ENCODE measurements around the gene TANK.

Gene TANK

GRCh38 chr2:161217597-161218185, 57.5 kb downstream of the TANK start:
- DNase-seq (ENCODE audit: low read depth), result no peak
- TF ChIP-seq, protein P1, sequence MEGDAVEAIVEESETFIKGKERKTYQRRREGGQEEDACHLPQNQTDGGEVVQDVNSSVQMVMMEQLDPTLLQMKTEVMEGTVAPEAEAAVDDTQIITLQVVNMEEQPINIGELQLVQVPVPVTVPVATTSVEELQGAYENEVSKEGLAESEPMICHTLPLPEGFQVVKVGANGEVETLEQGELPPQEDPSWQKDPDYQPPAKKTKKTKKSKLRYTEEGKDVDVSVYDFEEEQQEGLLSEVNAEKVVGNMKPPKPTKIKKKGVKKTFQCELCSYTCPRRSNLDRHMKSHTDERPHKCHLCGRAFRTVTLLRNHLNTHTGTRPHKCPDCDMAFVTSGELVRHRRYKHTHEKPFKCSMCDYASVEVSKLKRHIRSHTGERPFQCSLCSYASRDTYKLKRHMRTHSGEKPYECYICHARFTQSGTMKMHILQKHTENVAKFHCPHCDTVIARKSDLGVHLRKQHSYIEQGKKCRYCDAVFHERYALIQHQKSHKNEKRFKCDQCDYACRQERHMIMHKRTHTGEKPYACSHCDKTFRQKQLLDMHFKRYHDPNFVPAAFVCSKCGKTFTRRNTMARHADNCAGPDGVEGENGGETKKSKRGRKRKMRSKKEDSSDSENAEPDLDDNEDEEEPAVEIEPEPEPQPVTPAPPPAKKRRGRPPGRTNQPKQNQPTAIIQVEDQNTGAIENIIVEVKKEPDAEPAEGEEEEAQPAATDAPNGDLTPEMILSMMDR (IDR thresholded peaks at IDR 0.05; ENCODE audit: low read depth, low read length, missing control alignments), result no peak
- H3K4me3 ChIP-seq (ENCODE audit: low read depth, low read length), result no peak overlapping the region
- in situ Hi-C loops (cut with HindIII; ENCODE audit: low sequenced_read_pairs), result no loop called here

GRCh38 chr2:161219211-161219610, 59.0 kb downstream of the TANK start:
- no peak for DNase-seq (ENCODE audit: low read depth)
- TF ChIP-seq, protein P1 (IDR thresholded peaks at IDR 0.05; ENCODE audit: low read depth, low read length, missing control alignments), result no peak
- in situ Hi-C loops (cut with HindIII; ENCODE audit: low sequenced_read_pairs), result no loop called here
- H3K4me3 ChIP-seq (ENCODE audit: low read depth, low read length), result no peak overlapping the region

DNA sequence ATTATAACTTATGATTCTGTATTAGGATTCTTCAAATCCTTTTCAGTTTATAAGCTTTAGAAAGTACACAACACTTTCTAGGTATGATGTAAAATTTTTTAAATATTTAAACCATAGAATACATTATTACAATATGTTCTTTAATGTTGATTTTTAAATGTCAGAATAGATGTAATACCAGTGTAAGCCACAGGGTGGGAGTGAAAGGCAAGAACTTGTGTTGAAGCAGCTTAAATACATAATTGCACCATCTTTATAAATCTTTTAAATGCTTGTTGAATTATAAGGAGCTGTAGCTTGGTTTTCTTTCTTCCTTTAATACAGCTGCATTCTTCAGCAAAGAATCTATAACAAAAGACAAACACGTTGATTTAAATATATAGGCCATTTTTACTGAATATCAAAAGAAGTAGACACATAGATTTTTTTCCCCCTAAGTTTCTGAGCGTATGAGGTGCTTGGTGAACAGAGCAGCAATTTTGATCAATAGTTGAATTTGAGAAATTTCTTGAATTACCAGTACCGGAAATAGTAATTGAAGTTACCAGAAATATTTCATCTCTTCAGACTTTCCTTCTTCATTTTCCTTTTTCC, 63.0 kb downstream of the TANK start:
- peak; percentile 33 for DNase-seq (ENCODE audit: low read depth)
- TF ChIP-seq, protein P1 (IDR thresholded peaks at IDR 0.05; ENCODE audit: low read depth, low read length, missing control alignments), result peak; percentile 54
- in situ Hi-C loops (cut with HindIII; ENCODE audit: low sequenced_read_pairs), result no loop called here
- no peak overlapping the region for H3K4me3 ChIP-seq (ENCODE audit: low read depth, low read length)

GRCh38 chr2:161228511-161229240, 68.4 kb downstream of the TANK start:
- DNase-seq (ENCODE audit: low read depth), result no peak
- in situ Hi-C loops (cut with HindIII; ENCODE audit: low sequenced_read_pairs), result no loop called here

GRCh38 chr2:161230959-161231358, 70.7 kb downstream of the TANK start:
- in situ Hi-C loops (cut with HindIII; ENCODE audit: low sequenced_read_pairs), result no loop called here
- H3K4me3 ChIP-seq (ENCODE audit: low read depth, low read length), result no peak overlapping the region
- no peak for DNase-seq (ENCODE audit: low read depth)
- TF ChIP-seq, protein P1 (IDR thresholded peaks at IDR 0.05; ENCODE audit: low read depth, low read length, missing control alignments), result no peak

More at GRCh38 chr2:161228511-161229240, 68.4 kb downstream of the TANK start:
- H3K4me3 ChIP-seq (ENCODE audit: low read depth, low read length), result no peak overlapping the region
- TF ChIP-seq, protein P1 (IDR thresholded peaks at IDR 0.05; ENCODE audit: low read depth, low read length, missing control alignments), result no peak

- H3K4me3 ChIP-seq (ENCODE audit: low read depth, low read length), result no peak overlapping the region
- in situ Hi-C loops (cut with HindIII; ENCODE audit: low sequenced_read_pairs), result no loop called here
- TF ChIP-seq, protein P1 (IDR thresholded peaks at IDR 0.05; ENCODE audit: low read depth, low read length, missing control alignments), result no peak
- DNase-seq (ENCODE audit: low read depth), result no peak
Measured at GRCh38 chr2:161232571-161232970, 72.3 kb downstream of the TANK start.

Data from astrocyte of the cerebellum (primary cell).